GM21381 (cell line): ENCODE measurements around the gene ARHGEF4.

Experiments
- ATAC-seq: cut with Tn5 transposase; IDR thresholded peaks from one replicate; pipeline ENCODE4 v1.9.1; 2021; ENCODE audit warnings: mild to moderate bottlenecking, moderate library complexity; ENCODE audit not compliant: unreplicated experiment

The ARHGEF4 gene

DNA sequence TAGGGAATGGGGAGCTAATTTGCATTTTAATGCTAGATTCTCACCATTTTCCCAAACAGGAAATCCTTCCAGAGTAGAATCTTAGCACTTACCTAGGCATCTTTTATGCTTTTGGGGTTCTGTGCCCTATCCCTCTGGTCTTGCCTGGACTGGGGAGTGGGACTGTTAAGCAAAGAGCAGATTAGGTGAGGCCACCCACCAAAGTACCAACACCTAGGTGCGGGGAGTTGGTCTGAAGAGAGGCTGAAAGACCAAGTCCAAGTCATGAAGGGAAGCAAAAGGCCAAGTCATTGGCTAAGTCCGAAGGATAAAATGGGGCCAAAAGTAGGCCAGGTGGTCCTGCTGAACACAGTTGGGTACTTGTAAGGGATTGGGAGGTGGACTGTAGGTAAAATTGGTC, 169.8 kb downstream of the ARHGEF4 start:
- ATAC-seq = no peak

DNA sequence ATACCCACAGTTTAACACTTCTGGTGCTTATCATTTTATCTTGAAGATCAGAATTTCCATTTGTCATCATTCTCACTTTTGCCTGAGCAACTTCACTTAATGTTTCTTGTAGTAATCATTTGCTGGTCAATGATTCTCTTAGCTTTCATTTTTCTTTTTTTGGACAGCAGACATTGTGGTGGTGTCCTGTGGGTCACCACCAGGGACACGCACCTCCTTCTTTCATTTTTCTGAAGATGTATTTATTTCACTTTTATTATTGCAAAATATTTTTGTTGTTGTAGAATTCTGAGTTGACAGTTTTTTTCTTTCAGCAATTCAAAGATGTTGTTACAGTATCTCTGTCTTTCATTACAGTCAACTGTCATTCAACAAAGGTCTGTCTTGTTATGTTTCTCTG, 172.3 kb downstream of the ARHGEF4 start:
- ATAC-seq = no peak

DNA sequence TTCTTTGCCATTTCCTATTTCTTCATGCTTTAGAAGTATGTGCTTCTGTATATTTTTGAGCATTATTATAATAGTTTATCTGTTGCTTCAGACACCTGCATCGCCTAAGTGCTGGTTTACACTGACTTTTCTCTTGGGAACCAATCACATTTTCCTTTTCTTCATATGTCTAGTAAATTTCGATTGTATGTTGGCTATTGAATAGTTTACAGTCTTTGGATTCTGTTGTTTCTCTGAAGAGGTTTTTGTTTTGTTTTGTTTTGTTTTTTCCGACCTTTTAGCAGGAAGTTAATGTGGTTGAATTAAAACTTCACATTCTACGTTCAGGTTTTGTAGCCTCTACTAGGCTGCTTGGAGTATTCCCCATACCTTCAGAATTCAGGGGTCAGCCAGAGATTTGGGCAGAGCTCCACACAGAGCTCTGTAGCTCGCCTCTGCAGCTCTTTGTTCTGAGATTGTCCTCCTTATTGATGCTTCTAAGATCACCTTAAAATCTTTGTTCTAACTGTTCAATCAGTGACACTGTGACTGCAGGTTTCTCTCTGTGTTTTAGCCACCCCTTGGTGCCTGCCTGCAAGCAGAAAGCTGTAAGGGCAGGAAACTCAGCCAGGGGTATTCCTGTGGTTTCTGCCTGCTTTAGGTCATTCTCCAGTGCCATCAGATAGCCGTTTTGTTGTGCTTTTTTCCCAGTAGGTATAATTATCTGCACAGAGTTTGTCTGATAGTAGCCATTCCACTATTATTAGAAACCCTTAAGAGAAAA, 173.2 kb downstream of the ARHGEF4 start:
- ATAC-seq = no peak

DNA sequence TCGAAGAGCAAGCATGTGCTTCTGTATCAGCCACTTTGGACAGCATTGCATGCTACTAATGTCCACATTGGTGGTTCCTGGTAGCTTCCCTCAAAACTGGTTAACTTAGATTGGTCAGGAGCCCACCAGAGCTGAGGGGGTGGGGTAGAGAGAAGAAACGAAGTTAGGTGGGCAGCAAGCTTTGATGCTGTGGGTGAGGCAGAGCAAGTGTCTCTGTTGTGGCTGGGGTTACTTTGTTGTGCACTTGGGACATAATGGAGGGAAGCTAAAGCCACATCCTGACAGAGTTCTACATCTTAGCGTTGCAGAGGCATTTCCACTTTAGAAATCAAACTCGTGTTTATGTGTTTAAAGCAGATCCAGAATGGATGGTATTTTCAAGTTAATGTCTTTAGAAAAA, 173.9 kb downstream of the ARHGEF4 start:
- ATAC-seq = no peak

DNA sequence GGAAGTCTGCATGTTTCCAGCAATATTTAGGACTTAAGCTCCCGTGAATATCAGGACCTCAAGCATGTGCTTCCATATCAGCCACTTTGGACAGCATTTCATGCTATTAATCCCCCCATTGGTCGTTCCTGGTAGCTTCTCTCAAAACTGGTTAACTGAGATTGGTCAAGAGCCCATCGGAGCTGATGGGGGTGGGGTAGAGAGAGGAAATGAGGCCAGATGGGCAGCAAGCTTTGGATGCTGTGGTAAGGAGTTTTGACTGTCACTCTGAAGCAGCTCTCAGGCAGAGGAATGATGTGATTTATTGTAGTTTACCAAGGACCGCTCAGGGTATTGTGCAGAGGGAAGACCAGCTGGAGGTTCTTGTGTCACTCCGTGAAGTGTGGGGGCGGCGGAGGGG, 174.8 kb downstream of the ARHGEF4 start:
- ATAC-seq = no peak

DNA sequence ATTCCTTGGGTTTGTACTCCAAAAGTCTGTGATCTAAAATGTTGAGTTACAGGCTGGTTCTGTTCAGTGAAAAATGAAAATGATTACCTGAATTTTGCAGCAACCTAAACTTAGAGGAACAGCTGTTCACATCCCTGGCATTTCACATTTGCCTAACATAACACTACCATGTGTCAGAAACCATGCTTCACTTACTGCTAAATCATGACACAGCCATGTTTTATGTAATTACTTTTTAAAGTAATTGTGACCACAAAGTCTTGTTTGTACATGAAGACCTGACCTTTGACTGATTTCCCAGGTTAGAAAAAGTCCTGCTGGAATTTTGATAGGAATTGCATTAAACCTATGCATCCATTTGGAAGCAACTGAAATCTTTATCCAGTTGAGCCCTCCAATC, 177.4 kb downstream of the ARHGEF4 start:
- no peak for ATAC-seq

DNA sequence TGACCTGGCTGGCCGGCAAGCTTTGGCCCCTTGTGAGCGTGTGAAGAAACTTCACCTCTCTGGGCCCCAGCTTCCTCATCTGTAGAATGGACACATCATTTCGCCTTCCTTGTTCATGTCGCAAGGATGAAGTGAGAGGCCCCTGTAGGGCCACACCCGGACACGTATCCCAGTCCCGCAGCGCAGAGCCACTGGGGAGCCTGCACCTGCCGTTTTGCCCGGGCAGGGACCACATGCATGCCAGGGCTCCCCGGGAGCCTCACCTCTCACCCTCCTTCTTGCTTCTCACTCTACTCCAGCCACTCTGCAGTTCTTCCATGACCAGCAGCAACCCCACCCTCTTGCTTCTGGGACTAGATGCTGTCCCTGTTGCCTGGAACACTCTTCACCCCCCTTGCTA, 179.1 kb downstream of the ARHGEF4 start:
- no peak for ATAC-seq

DNA sequence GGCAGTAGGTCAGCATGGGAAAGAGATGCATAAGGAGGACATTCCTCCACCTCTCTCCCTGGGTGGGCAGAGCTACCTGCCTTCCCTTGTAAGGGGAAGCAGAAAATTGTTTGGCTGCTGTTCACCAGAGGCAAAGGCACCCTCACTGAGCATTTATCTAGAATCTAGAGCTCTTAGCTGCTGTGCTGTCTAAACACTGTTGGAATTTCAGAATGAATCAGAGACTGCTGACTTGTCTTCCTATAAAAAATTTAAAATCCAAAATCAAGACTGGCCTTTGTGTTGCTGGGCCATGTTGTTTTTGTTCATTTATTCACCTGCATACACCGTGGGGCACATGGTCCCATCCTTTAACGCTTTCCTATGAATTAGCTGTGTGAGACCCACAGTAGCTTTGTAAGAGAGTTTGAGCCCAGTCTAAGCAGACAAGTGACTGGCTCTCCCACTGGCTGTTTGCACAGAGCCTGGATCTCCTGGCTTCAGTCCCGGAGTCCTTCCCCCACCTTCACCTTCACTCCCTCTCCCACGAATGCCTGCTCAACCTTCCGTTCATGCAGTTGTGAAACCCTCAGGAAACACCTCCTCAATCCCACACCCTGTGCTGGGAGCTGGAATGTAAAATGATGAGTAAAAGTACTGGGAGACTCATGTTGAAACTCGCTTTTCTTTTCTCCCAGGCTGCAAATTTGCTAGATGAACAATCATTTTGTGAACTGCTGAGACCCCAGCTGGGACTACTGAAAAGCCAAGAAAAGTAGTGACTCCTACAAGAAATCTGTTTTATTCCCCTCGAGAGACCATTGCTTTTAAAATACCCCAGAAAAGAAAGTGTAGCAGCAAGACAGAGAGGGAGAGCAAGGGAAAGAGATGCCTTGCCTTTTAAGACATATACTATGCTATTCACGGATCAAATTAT, 180.4 kb downstream of the ARHGEF4 start:
- ATAC-seq = no peak

DNA sequence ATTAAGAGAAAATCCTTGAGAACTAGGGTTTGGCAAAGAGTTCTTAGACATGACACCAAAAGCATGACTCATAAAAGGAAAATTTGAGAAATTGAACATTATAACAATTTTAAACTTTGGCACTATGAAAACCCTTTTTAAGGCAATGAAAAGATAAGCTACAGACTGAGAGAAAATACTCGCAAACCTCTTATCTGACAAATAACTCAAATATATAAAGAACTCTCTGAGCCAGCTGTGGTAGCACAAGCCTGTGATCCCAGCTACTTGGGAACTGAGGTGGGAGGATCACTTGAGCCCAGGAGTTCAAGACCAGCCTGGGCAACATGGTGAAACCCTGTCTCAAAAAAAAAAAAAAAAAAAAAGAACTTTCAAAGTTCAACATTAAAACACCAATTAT, 186.0 kb downstream of the ARHGEF4 start:
- no peak for ATAC-seq

DNA sequence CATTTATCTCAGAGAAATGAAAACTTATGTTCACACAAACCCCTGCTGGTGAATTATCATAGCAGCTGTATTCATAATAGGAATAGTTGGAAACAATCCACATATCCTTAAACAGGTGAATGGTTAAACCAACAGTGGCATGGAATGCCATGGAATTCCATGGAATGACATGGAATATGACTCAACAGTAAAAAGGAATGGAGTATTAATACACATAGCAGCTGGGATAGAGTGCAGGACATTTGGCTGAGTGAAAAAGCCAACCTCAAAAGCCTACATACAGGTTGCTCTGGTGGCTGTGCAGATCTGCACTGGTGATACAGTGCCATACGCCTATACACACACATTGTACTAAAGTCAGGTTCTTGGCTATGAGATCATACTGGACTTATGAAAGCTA, 187.0 kb downstream of the ARHGEF4 start:
- no peak for ATAC-seq

DNA sequence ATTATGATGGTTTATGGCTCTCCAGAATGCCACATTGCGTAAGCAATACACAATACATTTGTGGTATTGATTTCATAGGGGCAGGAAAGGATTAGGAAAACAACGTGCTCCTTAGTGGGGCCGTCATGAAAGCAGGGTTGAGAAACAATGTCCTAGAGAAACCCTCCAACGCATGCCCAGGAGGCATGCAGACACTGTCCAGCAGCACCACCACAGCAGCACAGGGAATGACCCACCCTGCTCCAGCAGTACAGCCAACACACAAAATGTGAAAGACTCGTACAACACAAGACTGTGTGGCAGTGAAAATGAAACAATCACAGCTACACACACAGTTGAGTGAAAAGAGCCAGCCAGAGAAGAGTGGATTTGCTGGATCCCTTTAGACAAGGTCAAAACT, 190.2 kb downstream of the ARHGEF4 start:
- no peak for ATAC-seq

DNA sequence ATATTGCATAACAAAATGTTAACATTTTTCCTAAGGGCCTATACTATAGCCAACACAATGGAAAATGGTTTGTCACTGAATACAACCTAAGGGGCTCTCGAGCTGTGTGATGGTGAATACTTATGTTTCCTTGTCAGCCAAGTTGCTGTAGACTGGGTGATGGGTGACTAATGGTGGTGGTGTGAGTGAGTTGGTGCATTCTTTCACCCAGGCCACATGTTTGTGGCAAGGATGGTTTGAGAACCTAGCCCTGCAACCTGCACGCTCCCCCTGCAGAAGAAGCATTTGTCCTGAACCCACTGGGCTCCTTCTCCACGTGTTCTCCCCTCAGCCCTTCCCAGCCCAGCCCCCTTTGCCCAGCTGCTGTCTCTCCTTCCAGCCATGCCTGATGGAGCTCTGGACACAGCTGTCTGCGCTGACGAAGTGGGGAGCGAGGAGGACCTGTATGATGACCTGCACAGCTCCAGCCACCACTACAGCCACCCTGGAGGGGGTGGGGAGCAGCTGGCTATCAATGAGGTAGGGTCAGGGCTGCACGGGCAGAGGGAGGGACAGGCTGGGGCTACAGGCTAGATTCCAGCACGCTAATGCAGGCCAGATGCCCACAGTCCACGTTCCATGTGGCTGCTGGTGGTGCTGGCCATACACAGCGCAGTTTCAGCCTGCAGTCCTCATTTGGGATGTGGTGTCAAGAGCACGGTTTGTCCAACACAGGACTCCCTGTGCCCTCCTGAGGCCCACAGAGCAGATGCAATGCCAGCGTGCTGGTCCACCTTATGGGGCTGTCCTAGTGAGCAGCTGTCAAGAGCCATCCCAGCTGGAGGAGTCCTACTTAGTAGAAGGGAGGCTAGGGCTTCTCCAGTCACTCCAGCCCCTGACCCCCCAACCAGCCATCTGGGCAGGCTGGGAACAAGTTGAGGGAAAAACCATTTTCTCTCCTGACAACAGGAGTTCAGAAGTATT, 191.1 kb downstream of the ARHGEF4 start:
- no peak for ATAC-seq

DNA sequence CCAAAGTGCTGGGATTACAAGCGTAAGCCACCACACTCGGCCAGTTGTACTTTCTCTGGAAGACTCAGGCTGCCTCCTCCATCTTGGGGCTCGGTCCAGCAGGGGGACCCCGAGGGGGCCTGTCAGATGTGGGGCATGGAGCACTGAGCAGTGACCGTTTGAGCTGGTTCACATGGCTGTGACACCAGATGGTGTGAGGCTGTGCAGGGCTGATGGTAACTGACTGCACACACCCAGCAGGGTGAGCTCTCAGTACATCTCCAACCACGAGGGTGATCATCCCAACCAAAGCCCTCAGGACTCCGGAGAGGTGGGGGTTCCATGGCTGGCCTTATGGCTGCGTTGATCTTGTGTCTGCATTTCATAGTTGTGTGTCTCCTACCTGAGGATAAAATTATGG, 193.1 kb downstream of the ARHGEF4 start:
- no peak for ATAC-seq

DNA sequence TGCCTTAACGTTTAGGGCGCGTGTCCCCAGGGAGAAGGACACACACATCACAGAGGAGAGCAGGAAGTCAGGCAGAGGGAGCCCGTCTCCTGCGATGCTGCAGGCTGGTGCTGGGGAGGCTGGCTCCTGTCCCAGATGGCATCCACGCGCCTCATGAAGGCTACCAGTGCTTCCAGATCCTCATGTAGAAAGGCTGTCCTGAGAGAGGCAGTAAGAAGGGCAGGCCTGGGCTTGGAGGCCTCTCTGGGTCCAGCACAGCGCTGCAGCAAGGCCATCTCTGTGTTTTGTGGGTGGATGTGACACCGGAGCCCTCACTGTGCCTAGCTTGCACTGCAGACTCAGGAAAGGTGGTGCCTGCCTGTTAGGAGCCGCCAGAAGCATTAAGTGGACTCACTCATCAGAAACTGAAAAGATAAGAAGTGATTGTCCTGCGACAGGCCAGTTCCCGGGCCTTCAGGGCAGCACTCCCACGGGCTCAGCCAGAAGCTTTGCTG, 193.8 kb downstream of the ARHGEF4 start:
- no peak for ATAC-seq

DNA sequence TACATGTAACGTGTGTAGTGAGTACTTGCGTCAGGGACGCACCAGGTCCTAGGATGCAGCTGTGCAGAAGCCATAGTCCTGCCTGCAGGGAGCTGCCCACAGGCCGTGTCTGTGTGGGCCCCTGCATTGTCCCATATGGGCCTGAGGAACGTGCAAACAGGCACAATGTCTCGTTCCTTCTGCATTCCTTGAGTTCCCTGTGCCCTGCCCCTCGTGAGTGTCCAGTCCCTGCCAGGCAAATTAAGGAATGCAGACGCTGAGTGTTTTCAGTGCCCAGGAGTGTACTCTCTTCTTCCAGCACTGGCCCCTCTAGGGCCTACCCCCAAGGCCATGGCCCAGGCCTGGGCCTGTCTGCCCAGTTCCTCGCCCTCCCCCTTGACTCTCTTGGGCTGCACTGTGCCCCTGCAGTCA, 194.7 kb downstream of the ARHGEF4 start:
- ATAC-seq = no peak

DNA sequence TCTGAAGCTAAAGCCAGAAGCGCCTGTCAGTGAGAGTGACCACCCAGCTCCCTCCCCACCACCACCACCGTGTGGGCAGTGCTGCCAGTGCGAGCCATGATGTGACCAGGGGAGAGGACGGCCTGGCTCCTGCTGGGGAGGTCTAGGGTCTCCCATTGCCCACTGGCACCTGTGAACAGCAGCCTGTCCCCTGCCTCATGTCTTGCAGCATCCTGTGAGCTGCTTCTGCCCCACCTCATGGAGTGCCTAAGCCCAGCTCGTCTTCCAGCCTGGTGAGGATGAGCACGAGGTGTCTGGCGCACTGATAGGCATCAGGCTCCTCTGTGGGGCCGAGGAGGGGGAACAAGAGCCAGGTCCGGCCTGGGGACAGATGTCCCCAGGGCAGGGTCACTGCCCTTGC, 195.2 kb downstream of the ARHGEF4 start:
- no peak for ATAC-seq

DNA sequence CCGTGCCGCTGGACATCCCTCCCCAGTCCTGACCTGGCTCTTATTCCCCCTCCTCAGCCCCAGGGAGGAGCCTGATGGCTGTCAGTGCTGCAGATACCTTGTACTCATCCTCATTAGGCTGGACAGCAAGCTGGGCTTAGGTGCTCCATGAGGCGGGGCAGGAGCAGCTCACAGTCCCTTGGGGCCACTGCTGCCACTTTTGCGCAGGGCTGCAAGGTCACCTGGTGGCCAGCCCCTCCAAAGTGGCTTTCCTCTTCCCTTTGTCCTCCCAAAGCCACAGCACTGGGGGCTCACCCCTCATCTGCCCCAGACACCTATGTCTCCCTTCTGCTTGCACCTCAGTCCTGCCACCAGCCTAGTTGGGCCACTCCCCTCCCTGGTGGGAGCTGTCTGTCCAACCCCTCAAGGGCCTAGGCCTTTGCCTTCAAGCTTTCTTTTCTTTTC, 195.7 kb downstream of the ARHGEF4 start:
- no peak for ATAC-seq

DNA sequence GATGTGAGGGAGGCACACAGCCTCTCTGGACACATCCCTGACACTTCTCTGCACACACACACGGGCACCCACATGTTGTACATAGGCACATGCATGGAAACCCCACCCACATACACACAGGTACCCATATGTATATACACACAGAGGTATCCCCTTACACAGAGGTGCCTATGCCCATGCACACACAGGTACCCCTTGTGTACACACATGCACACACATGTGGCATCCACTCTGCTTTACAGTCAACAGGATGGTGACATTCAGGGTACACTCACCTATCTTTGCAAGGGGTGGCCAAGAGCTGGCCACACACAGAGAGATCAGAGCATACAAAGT, 197.0 kb downstream of the ARHGEF4 start:
- ATAC-seq = no peak

DNA sequence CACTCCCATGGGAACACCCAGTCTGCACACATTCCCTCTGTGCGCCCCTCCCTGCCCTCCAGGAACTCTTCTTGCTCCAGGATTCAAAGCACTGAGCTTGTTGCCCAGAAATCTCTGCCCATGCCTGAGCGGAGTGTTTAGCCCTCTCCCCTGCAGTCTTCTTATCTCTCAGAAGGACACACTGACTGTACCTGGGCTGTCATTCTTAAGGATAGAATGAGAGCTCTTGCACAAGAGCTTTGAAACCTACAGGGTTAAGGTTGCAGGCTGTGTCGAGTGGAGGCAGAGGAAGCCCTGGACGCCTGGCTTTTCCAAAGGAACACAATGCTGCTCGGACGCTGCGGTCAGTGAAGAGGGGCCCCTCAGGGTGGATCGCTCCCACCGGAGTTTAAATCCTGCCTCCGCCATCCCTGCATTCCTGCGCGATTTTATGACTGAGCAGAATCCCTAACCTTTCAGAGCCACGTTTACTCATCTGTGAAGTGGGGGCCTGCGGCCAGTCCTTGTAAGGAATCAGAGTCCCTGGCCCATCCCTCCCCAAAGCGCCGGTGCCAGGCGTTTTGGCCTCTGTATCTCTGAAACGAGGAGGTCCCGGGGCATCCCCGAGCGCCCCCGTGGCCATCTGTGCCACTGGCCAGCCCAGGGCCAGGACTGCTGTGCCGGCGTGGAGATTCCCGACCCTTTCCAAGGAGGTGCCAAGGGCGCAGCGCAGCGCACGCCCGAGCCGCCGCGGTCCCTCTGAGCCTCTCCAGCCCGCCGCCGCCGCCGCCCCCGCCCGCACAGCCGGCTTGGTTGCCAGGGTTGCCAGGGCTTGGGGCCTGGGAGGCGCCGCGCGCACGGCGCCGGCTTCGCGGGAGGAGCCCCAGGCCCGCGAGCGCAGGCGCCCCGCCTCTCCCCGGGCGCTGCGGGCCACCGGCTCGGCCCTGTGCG, 197.7 kb downstream of the ARHGEF4 start:
- ATAC-seq = no peak
